DND-41 (cell line): Measurements from ENCODE around the gene KIRREL3.

Experiments
- ATAC-seq: fragments of 200-7000 bp; cut with Tn5 transposase; 3 replicates; pipeline ENCODE4 v1.9.1; 2021; ENCODE audit warnings: low read depth; ENCODE audit not compliant: insufficient read depth
- DNase-seq: peaks from one replicate; pipeline ENCODE4 v3.0.0-alpha.2; 2020
- H2AFZ ChIP-seq: 2 replicates; pipeline ENCODE4 v1.6.0; 2012; ENCODE audit warnings: low read depth, low read length
- H3K27ac ChIP-seq: 2 replicates; pipeline ENCODE4 v1.5.1; 2012; ENCODE audit warnings: low read length, inconsistent platforms
- H3K27me3 ChIP-seq: fragments of 200-600 bp; sonication (generic); 2 replicates; pipeline ENCODE4 v1.6.0; 2012; ENCODE audit warnings: low read length, mild to moderate bottlenecking, inconsistent platforms; ENCODE audit not compliant: insufficient read depth, poor library complexity
- H3K36me3 ChIP-seq: 2 replicates; pipeline ENCODE4 v1.5.1; 2012; ENCODE audit warnings: low read length, inconsistent platforms; ENCODE audit not compliant: insufficient read depth
- H3K4me1 ChIP-seq: 2 replicates; pipeline ENCODE4 v1.5.1; 2012; ENCODE audit warnings: mild to moderate bottlenecking, low read length; ENCODE audit not compliant: insufficient read depth
- H3K4me2 ChIP-seq: 2 replicates; pipeline ENCODE4 v1.6.0; 2012; ENCODE audit warnings: mild to moderate bottlenecking, moderate library complexity, low read length, inconsistent platforms; ENCODE audit not compliant: insufficient read depth
- H3K4me3 ChIP-seq, 2 experiments: fragments of 200-600 bp in 1 of 2; shearing (Covaris generic) in 1 of 2; 2 replicates each; pipeline ENCODE4 v1.5.1; 2012 to 2016; ENCODE audit warnings: inconsistent platforms in 2 of 2, low read length in 2 of 2, mild to moderate bottlenecking in 2 of 2, low read depth in 1 of 2, moderate library complexity in 1 of 2
- H3K79me2 ChIP-seq: 2 replicates; pipeline ENCODE4 v1.6.0; 2012; ENCODE audit warnings: low read length, inconsistent platforms; ENCODE audit not compliant: insufficient read depth
- H3K9ac ChIP-seq: 2 replicates; pipeline ENCODE4 v1.6.0; 2012; ENCODE audit warnings: low read depth, mild to moderate bottlenecking, inconsistent platforms, low read length, moderate library complexity
- H3K9me3 ChIP-seq: 2 replicates; pipeline ENCODE4 v1.5.1; 2012; ENCODE audit warnings: low read length, moderate library complexity, mild to moderate bottlenecking, inconsistent platforms; ENCODE audit not compliant: insufficient read depth, severe bottlenecking
- H4K20me1 ChIP-seq: 2 replicates; pipeline ENCODE4 v1.6.0; 2012; ENCODE audit warnings: low read length; ENCODE audit not compliant: insufficient read depth
- CTCF ChIP-seq: IDR thresholded peaks from 2 replicates; pipeline ENCODE4 v1.5.1; 2012; ENCODE audit warnings: borderline replicate concordance, low read length, moderate library complexity, mild to moderate bottlenecking; ENCODE audit not compliant: poor library complexity, severe bottlenecking; ENCODE audit errors: extremely low read depth
- EZH2 ChIP-seq: IDR thresholded peaks from 3 replicates; pipeline ENCODE4 v1.6.1; 2012; ENCODE audit warnings: borderline replicate concordance, low read depth, mild to moderate bottlenecking, moderate library complexity, low read length, inconsistent platforms; ENCODE audit not compliant: severe bottlenecking

The KIRREL3 gene

GRCh38 chr11:126521196-126521595 is 479.4 kb downstream of the KIRREL3 start:
- no peak overlapping the region for H3K27ac ChIP-seq
- DNase-seq (no peak), ATAC-seq (no peak)
- no peaks in the 10 kb centered on the region for H3K4me1 ChIP-seq
- no peak overlapping the region for H3K9ac ChIP-seq
- H3K36me3 ChIP-seq, result no peaks in the 10 kb centered on the region
- no peak overlapping the region for H2AFZ ChIP-seq
- H3K9me3 ChIP-seq, result no peaks in the 10 kb centered on the region
- no peak overlapping the region for H3K4me3 ChIP-seq
- no peaks in the 10 kb centered on the region for H3K79me2 ChIP-seq
- peaks cover 16% of the 10 kb centered on the region for H3K27me3 ChIP-seq
- no peak for TF ChIP-seq EZH2
- no peak for TF ChIP-seq CTCF
- no peak overlapping the region for H3K4me2 ChIP-seq
- no peaks in the 10 kb centered on the region for H4K20me1 ChIP-seq

- H3K27me3 ChIP-seq, result peaks cover 16% of the 10 kb centered on the region
- ATAC-seq (no peak), DNase-seq (no peak)
- no peak overlapping the region for H3K4me2 ChIP-seq
- H3K4me1 ChIP-seq, result no peaks in the 10 kb centered on the region
- no peaks in the 10 kb centered on the region for H3K36me3 ChIP-seq
- H3K27ac ChIP-seq, result no peak overlapping the region
- no peak overlapping the region for H3K9ac ChIP-seq
- TF ChIP-seq EZH2 (no peak), CTCF (no peak)
- no peak overlapping the region for H2AFZ ChIP-seq
- no peak overlapping the region for H3K4me3 ChIP-seq
- H4K20me1 ChIP-seq, result no peaks in the 10 kb centered on the region
- no peaks in the 10 kb centered on the region for H3K9me3 ChIP-seq
- H3K79me2 ChIP-seq, result no peaks in the 10 kb centered on the region
Observed at GRCh38 chr11:126519764-126520734, 480.5 kb downstream of the KIRREL3 start.

- Histone ChIP-seq H3K4me1 (no peaks in the 10 kb centered on the region), H3K9me3 (no peaks in the 10 kb centered on the region), H3K36me3 (no peaks in the 10 kb centered on the region), H3K4me3 (no peak overlapping the region), H3K4me2 (no peak overlapping the region), H2AFZ (no peak overlapping the region), H3K79me2 (no peaks in the 10 kb centered on the region), H3K9ac (no peak overlapping the region), H4K20me1 (no peaks in the 10 kb centered on the region), H3K27ac (no peak overlapping the region), H3K27me3 (peaks cover 16% of the 10 kb centered on the region)
- TF ChIP-seq EZH2 (no peak), CTCF (no peak)
- DNase-seq, result no peak
- ATAC-seq, result no peak
Observed at GRCh38 chr11:126518972-126519690, 481.4 kb downstream of the KIRREL3 start.
